ENCODE results near the gene CCNH.

Gene CCNH

DNA sequence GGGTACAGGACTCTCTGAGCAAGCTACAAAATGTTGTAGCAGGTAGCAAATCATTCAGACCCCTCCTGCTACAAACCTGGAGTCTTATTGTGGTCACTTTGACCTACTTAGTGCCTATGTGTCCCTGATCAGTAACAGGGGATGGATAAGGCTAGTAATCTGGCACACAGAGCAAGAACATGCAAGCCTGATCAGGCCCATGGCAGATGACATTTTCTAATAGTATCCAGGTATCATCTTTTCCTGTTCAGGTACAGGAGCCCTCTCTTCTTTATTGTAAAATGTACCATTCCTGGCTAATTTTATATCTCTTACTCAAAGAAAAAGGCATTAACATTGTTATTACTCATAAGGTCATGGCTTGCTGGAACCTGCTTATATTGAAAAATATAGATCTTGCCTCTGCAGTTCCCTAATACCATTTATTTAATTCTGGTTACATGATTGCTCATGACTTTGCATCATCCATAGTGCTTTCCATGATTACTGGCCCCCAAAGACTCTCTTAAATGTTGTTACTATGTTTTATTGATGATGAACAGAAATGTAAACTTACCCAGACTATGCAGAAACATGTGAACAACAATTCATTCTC is 18.2 kb upstream of the CCNH start:
- Histone ChIP-seq H3K27ac (ENCODE audit: low read length) (no peak overlapping the region), H3K4me3 (ENCODE audit: low read length) (no peak overlapping the region), H3K27me3 (ENCODE audit: control insufficient read depth, insufficient read depth, low read length) (no peaks in the 10 kb centered on the region), H3K36me3 (ENCODE audit: control insufficient read depth, insufficient read depth, low read length) (no peaks in the 10 kb centered on the region), H3K4me1 (ENCODE audit: control insufficient read depth, insufficient read depth, low read length) (no peaks in the 10 kb centered on the region), H3K9me3 (ENCODE audit: control insufficient read depth, insufficient read depth, low read length) (no peaks in the 10 kb centered on the region)
- no peak for DNase-seq (ENCODE audit: low read depth, low spot score)

DNA sequence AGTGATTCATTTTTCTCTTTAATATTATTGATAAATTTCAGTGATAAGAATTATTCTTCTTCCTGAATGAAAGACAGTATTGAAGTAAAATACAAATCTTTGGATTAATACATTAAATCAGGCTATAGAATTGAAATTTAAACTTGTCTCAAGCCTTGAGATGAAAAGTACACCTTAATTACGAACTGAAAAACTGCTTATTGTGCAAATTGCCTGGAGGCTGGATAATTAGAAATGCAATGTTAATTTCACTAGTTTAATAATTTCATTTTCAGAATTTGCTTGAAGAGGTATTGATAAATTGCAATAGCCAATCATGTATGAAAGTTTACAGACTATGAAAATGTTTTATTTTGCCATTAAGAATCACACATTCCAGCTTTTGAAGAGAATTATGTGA is 11.0 kb upstream of the CCNH start:
- H3K9me3 ChIP-seq (ENCODE audit: control insufficient read depth, insufficient read depth, low read length) = no peaks in the 10 kb centered on the region
- H3K4me1 ChIP-seq (ENCODE audit: control insufficient read depth, insufficient read depth, low read length) = no peaks in the 10 kb centered on the region
- no peaks in the 10 kb centered on the region for H3K36me3 ChIP-seq (ENCODE audit: control insufficient read depth, insufficient read depth, low read length)
- no peak overlapping the region for H3K4me3 ChIP-seq (ENCODE audit: low read length)
- DNase-seq (ENCODE audit: low read depth, low spot score) = no peak
- no CpG with 5 or more reads among the region's 1 CpG for WGBS (ENCODE audit: insufficient coverage, insufficient read length)
- H3K27ac ChIP-seq (ENCODE audit: low read length) = no peak overlapping the region
- no peaks in the 10 kb centered on the region for H3K27me3 ChIP-seq (ENCODE audit: control insufficient read depth, insufficient read depth, low read length)

DNA sequence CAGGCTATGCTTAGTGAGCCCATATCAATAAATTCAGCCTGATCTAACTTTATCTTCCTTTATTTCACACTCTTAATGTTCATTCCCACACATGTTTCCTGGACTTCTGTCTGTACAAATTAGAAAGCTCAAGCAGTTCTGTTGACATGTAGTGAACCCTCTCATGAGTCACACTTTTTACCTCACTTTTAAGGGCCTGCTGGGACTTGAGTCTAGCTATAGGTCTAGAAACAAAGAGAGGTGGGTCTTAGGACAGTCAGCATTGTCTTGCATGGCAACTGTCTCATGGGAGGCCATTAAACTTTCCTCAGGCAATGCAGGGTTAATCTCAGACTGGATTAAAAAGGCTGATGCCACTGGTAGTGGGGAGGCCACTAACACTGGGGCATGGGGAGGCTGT is 8.6 kb upstream of the CCNH start:
- H3K4me1 ChIP-seq (ENCODE audit: control insufficient read depth, insufficient read depth, low read length) = no peaks in the 10 kb centered on the region
- no peaks in the 10 kb centered on the region for H3K36me3 ChIP-seq (ENCODE audit: control insufficient read depth, insufficient read depth, low read length)
- no peak for DNase-seq (ENCODE audit: low read depth, low spot score)
- no peak overlapping the region for H3K4me3 ChIP-seq (ENCODE audit: low read length)
- H3K27me3 ChIP-seq (ENCODE audit: control insufficient read depth, insufficient read depth, low read length) = no peaks in the 10 kb centered on the region
- no peaks in the 10 kb centered on the region for H3K9me3 ChIP-seq (ENCODE audit: control insufficient read depth, insufficient read depth, low read length)
- H3K27ac ChIP-seq (ENCODE audit: low read length) = no peak overlapping the region

DNA sequence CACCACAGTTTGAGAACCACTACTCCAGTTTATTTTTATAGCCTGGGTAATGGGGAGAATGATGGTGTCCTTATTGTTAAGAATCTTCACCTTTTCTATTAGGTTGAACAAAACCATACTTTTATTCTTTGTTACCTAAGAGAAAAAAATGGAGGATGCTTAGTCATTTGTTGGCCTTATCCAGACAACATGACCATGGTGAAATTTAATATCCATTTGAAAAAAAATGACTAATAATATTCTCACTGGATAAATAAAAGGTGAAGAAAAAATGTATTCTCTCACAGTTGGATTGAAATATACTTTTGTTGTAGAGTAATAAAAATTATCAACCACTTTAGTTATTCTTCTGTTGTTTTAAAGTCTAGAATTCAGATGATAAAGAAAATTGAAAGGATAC is 5.8 kb upstream of the CCNH start:
- DNase-seq (ENCODE audit: low read depth, low spot score) = no peak
- H3K27ac ChIP-seq (ENCODE audit: low read length) = no peak overlapping the region
- no peaks in the 10 kb centered on the region for H3K4me1 ChIP-seq (ENCODE audit: control insufficient read depth, insufficient read depth, low read length)
- H3K27me3 ChIP-seq (ENCODE audit: control insufficient read depth, insufficient read depth, low read length) = no peaks in the 10 kb centered on the region
- H3K4me3 ChIP-seq (ENCODE audit: low read length) = no peak overlapping the region
- no peaks in the 10 kb centered on the region for H3K9me3 ChIP-seq (ENCODE audit: control insufficient read depth, insufficient read depth, low read length)
- H3K36me3 ChIP-seq (ENCODE audit: control insufficient read depth, insufficient read depth, low read length) = no peaks in the 10 kb centered on the region

DNA sequence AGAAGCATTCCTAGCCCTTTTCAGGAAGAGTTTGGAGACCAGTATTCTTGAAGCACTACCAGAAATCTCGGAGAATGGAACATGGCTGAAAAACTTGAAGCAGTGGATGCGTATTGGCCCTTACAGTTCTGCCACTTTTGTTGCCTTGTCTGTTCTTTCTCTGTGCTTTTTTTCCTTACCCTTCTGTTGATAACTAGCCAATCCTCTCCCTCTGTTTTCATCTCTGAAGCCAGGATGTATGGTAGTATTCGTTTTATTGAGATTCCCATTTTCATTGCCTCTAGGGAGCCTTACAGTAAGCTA is 564 bp upstream of the CCNH start:
- Histone ChIP-seq H3K36me3 (ENCODE audit: control insufficient read depth, insufficient read depth, low read length) (peaks cover 4% of the 10 kb centered on the region; the same call in 1 of the 2 replicates), H3K4me3 (ENCODE audit: low read length) (peak overlapping the region; percentile 25; the same call in 1 of the 2 replicates), H3K4me1 (ENCODE audit: control insufficient read depth, insufficient read depth, low read length) (0 out of 2 replicates have a peak, but pooled peaks cover 1% of the 10 kb centered on the region), H3K27me3 (ENCODE audit: control insufficient read depth, insufficient read depth, low read length) (no peaks in the 10 kb centered on the region), H3K9me3 (ENCODE audit: control insufficient read depth, insufficient read depth, low read length) (no peaks in the 10 kb centered on the region), H3K27ac (ENCODE audit: low read length) (no peak overlapping the region)
- no peak for DNase-seq (ENCODE audit: low read depth, low spot score)
- WGBS (ENCODE audit: insufficient coverage, insufficient read length) = no CpG with 5 or more reads among the region's 3 CpGs

DNA sequence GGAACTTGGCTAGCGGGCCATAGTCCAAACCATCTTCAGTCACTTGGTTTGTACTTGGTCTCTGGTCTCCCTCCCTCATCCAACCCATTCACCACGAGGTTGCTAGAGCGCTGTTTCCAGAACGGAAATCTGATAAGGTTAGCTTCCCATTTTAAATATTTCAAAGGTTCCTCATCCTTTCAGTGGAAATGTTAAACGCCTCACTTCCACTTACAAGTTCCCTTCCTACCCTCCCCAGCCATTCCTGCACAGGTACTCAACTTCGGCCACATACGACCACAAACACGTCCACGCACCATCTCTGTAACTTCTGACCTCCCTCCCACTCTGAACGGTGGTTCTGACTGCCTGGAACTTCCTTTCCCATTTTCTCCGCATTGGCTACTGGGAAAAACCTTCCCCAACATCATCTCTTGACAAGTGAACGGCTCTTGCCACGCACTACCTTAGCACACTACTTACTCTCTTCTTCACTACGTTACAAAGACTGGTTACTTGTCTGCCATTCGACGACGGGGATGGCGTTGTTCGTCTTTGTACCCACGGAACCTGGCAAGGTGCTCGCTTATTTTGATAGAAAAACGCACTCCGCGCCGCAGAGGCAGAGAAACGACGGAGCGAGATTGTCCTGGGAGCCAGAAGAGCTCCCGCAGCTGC is 629 bp downstream of the CCNH start:
- H3K4me1 ChIP-seq (ENCODE audit: control insufficient read depth, insufficient read depth, low read length) = 0 out of 2 replicates have a peak, but pooled peaks cover 1% of the 10 kb centered on the region
- peak overlapping the region; percentile 68 for H3K4me3 ChIP-seq (ENCODE audit: low read length)
- H3K27me3 ChIP-seq (ENCODE audit: control insufficient read depth, insufficient read depth, low read length) = no peaks in the 10 kb centered on the region
- no CpG with 5 or more reads among the region's 29 CpGs for WGBS (ENCODE audit: insufficient coverage, insufficient read length)
- H3K9me3 ChIP-seq (ENCODE audit: control insufficient read depth, insufficient read depth, low read length) = no peaks in the 10 kb centered on the region
- no peak for DNase-seq (ENCODE audit: low read depth, low spot score)
- peaks cover 6% of the 10 kb centered on the region; the same call in 1 of the 2 replicates for H3K36me3 ChIP-seq (ENCODE audit: control insufficient read depth, insufficient read depth, low read length)
- H3K27ac ChIP-seq (ENCODE audit: low read length) = no peak overlapping the region

DNA sequence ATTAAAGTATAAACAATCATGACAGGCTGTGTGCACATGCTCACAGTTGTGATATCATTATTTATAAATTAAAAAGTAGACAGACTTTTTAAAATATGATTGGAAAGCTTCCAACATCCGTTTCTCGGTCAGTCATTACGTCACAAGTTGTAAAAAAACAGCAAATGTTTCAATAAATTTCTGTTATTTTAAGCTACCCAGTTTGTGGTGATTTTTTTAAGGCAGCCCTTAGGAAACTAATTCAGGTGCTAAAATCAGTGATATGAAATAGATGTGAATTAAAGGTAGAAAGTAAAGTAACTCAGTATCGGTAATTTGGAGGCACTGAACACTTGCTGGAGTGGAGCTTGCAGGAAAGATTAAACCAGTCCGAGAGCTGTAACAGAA is 1.2 kb downstream of the CCNH start:
- Histone ChIP-seq H3K9me3 (ENCODE audit: control insufficient read depth, insufficient read depth, low read length) (no peaks in the 10 kb centered on the region), H3K27me3 (ENCODE audit: control insufficient read depth, insufficient read depth, low read length) (no peaks in the 10 kb centered on the region), H3K36me3 (ENCODE audit: control insufficient read depth, insufficient read depth, low read length) (peaks cover 6% of the 10 kb centered on the region; the same call in 1 of the 2 replicates), H3K4me1 (ENCODE audit: control insufficient read depth, insufficient read depth, low read length) (0 out of 2 replicates have a peak, but pooled peaks cover 1% of the 10 kb centered on the region), H3K4me3 (ENCODE audit: low read length) (peak overlapping the region; percentile 68; the same call in 1 of the 2 replicates), H3K27ac (ENCODE audit: low read length) (no peak overlapping the region)
- no peak for DNase-seq (ENCODE audit: low read depth, low spot score)
- WGBS (ENCODE audit: insufficient coverage, insufficient read length) = no CpG with 5 or more reads among the region's 5 CpGs

DNA sequence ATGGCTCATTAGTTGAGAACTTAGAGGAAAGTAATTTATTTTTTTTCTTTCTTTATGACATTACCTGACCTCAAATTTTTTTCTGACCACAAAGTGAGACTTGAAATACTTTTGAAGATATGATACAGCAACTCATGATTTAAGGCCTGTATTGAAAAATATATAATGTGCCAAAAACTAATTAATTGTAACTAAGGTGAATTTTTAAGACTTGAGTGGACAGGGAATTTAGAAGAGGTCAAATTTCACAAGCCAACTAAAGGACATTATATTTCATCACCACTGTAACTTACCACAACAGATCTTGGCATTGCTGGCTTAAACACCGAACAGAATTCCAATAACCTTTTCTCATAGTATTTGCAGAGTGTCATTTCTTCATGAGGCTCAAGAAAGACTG is 1.8 kb downstream of the CCNH start:
- H3K4me3 ChIP-seq (ENCODE audit: low read length) = no peak overlapping the region
- no peaks in the 10 kb centered on the region for H3K27me3 ChIP-seq (ENCODE audit: control insufficient read depth, insufficient read depth, low read length)
- WGBS (ENCODE audit: insufficient coverage, insufficient read length) = no CpG with 5 or more reads among the region's 1 CpG
- no peaks in the 10 kb centered on the region for H3K9me3 ChIP-seq (ENCODE audit: control insufficient read depth, insufficient read depth, low read length)
- no peak for DNase-seq (ENCODE audit: low read depth, low spot score)
- H3K4me1 ChIP-seq (ENCODE audit: control insufficient read depth, insufficient read depth, low read length) = 0 out of 2 replicates have a peak, but pooled peaks cover 1% of the 10 kb centered on the region
- H3K27ac ChIP-seq (ENCODE audit: low read length) = no peak overlapping the region
- peaks cover 6% of the 10 kb centered on the region; the same call in 1 of the 2 replicates for H3K36me3 ChIP-seq (ENCODE audit: control insufficient read depth, insufficient read depth, low read length)

DNA sequence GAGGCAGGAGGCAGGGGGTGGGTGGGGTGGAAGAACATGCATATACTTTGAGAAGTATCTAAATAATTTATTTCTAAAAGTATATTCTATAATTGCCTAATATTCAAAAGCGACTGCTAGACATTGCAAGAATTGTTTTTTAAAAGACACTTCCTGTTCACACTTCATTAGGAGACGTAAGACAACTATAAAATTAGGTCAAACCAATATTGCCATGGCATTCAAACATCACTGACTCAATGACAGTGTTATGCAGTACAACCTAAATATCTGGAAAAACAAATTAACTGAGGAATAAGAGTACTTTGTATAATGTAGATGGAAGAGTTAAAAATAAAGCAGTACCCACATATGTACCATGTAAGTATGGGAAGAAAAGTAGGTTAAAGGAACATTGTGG is 4.5 kb downstream of the CCNH start:
- Histone ChIP-seq H3K4me1 (ENCODE audit: control insufficient read depth, insufficient read depth, low read length) (0 out of 2 replicates have a peak, but pooled peaks cover under 1% of the 10 kb centered on the region), H3K36me3 (ENCODE audit: control insufficient read depth, insufficient read depth, low read length) (peaks cover 6% of the 10 kb centered on the region; the same call in 1 of the 2 replicates), H3K9me3 (ENCODE audit: control insufficient read depth, insufficient read depth, low read length) (no peaks in the 10 kb centered on the region), H3K27me3 (ENCODE audit: control insufficient read depth, insufficient read depth, low read length) (no peaks in the 10 kb centered on the region), H3K27ac (ENCODE audit: low read length) (no peak overlapping the region), H3K4me3 (ENCODE audit: low read length) (no peak overlapping the region)
- no CpG with 5 or more reads among the region's 2 CpGs for WGBS (ENCODE audit: insufficient coverage, insufficient read length)
- no peak for DNase-seq (ENCODE audit: low read depth, low spot score)

DNA sequence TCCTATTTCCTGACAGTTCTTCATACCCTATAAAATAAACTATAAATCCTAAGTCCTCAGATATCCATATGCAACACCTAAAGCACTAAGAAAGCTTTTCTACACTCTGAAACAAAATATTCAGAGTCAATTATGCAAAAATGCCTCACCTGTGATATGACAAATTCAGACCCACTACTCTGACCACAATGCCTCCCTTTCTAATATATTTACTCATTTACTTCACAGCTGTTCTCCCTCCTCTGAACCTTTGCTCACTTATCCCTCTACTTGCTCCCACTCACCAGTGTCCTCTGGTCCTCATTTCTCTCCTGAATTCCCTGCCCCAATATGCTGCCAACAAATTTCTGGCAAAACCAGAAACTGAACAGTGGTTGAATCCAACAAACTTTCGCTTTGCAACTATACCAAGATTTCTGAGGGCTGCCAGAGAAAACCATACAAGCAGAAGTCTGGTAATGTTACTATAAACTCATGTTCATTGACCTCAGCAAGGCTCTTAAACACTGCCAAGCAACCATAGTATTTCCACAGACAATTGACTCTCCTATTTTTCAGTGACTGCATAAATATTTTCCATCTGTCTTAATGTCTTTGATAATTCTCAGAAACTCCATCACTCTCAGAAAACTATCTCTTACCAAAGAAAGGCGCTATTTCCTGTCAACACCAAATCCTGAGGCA is 7.1 kb downstream of the CCNH start:
- Histone ChIP-seq H3K27ac (ENCODE audit: low read length) (no peak overlapping the region), H3K9me3 (ENCODE audit: control insufficient read depth, insufficient read depth, low read length) (no peaks in the 10 kb centered on the region), H3K4me1 (ENCODE audit: control insufficient read depth, insufficient read depth, low read length) (no peaks in the 10 kb centered on the region), H3K36me3 (ENCODE audit: control insufficient read depth, insufficient read depth, low read length) (peaks cover 11% of the 10 kb centered on the region; the same call in 1 of the 2 replicates), H3K27me3 (ENCODE audit: control insufficient read depth, insufficient read depth, low read length) (no peaks in the 10 kb centered on the region), H3K4me3 (ENCODE audit: low read length) (no peak overlapping the region)
- DNase-seq (ENCODE audit: low read depth, low spot score) = no peak
- no CpG with 5 or more reads among the region's 2 CpGs for WGBS (ENCODE audit: insufficient coverage, insufficient read length)

All from iPS DF 6.9 (cell line).